Stimulated activated naive CD8-positive, alpha-beta T cell treated with anti-CD3 and anti-CD28 coated beads, Interleukin-15, amount 100 ng/mL, for 72 hours (primary cell): ENCODE measurements around the gene DEFB125.
"Not testable (repeated sequence)": the region's sequence is repeated elsewhere in the genome, so short reads cannot be mapped to it uniquely, and the experiment has no call there.

ENCODE experiments used
- ATAC-seq: fragments of 150-1000 bp; cut with Tn5 transposase; 2 replicates; pipeline ENCODE4 v1.10.0; 2021; ENCODE audit warnings: mild to moderate bottlenecking, moderate library complexity
- DNase-seq, 2 donors: peaks; one replicate each; pipeline ENCODE4 v3.0.0; 2021 to 2022
- H3K27ac Mint-ChIP-seq, 2 donors: one replicate each; pipeline ENCODE4 v1.8.0; 2022; ENCODE audit warnings: mild to moderate bottlenecking in 2 of 2, mixed read lengths in 2 of 2, moderate library complexity in 2 of 2
- H3K27me3 Mint-ChIP-seq: one replicate; pipeline ENCODE4 v1.8.0; 2022; ENCODE audit warnings: mixed read lengths
- H3K4me1 Mint-ChIP-seq: one replicate; pipeline ENCODE4 v1.8.0; 2022; ENCODE audit warnings: mild to moderate bottlenecking, mixed read lengths
- H3K4me3 Mint-ChIP-seq, 2 donors: one replicate each; pipeline ENCODE4 v1.8.0; 2022; ENCODE audit warnings: mild to moderate bottlenecking in 2 of 2, mixed read lengths in 2 of 2, moderate library complexity in 1 of 2
- H3K9me3 Mint-ChIP-seq, 2 donors: one replicate each; pipeline ENCODE4 v1.8.0; 2022; ENCODE audit warnings: mixed read lengths in 2 of 2

The DEFB125 gene

DNA sequence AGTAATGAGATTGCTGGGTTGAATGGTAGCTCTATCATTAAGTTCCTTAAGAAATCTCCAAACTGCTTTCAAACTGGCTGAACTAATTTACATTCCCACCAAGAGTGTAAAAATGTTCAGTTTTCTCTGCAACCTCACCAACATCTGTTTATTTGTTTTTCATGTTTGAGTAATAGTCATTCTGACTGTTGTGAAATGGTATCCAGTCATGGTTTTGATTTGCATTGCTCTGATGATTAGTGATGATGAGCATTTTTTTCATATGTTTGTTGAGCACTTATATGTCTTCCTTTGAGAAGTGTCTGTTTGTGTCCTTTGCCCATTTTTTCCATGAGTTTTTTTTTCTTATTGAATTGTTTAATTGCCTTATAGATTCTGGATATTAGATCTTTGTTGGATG, 24.9 kb downstream of the DEFB125 start:
- Mint-ChIP-seq H3K4me1 (no peaks in the 10 kb centered on the region), H3K9me3 (peaks cover 11 to 14% of the 10 kb centered on the region in 2 donors), H3K27me3 (peaks cover 48% of the 10 kb centered on the region), H3K27ac (no peak overlapping the region), H3K4me3 (no peak overlapping the region)
- DNase-seq (no peak), ATAC-seq (no peak)

DNA sequence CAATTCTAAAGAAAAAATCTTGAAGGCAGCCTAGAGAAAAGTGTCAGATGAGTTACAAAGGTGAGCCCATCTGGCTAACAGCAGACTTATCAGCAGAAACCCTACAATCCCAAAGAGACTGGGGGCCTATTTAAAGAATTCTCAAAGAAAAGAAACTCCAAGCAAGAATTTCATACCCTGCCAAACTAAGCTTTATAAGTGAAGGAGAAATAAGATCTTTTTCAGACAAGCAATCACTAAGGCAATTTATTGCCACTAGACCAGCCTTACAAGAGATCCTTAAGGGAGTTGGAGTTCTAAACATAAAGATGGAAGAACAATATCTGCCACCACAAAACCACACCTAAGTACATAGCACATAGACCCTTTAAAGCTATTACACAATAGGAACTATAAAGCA, 30.0 kb downstream of the DEFB125 start:
- ATAC-seq: no peak
- Mint-ChIP-seq H3K9me3 (peaks cover 11 to 22% of the 10 kb centered on the region in 2 donors), H3K4me1 (no peaks in the 10 kb centered on the region), H3K4me3 (no peak overlapping the region), H3K27me3 (peaks cover 50% of the 10 kb centered on the region), H3K27ac (no peak overlapping the region)
- DNase-seq: no peak

DNA sequence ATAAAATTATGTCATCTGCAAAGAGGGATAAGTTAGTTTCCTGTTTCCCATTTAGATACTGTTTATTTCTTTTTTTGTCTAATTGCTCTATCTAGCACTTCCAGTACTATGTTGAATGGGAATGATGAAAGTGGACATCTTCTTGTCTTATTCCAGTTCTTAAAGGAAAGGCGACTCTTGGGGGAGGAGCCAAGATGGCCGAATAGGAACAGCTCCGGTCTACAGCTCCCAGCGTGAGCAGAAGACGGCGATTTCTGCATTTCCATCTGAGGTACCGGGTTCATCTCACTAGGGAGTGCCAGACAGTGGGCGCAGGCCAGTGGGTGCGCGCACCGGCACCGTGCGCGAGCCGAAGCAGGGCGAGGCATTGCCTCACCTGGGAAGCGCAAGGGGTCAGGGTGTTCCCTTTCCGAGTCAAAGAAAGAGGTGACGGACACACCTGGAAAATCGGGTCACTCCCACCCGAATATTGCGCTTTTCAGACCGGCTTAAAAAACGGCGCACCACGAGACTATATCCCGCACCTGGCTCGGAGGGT, 42.4 kb downstream of the DEFB125 start:
- not testable (repeated sequence) for DNase-seq, ATAC-seq, H3K27ac Mint-ChIP-seq, H3K4me3 Mint-ChIP-seq, H3K9me3 Mint-ChIP-seq, H3K4me1 Mint-ChIP-seq
- peaks cover 29% of the 10 kb centered on the region for H3K27me3 Mint-ChIP-seq

DNA sequence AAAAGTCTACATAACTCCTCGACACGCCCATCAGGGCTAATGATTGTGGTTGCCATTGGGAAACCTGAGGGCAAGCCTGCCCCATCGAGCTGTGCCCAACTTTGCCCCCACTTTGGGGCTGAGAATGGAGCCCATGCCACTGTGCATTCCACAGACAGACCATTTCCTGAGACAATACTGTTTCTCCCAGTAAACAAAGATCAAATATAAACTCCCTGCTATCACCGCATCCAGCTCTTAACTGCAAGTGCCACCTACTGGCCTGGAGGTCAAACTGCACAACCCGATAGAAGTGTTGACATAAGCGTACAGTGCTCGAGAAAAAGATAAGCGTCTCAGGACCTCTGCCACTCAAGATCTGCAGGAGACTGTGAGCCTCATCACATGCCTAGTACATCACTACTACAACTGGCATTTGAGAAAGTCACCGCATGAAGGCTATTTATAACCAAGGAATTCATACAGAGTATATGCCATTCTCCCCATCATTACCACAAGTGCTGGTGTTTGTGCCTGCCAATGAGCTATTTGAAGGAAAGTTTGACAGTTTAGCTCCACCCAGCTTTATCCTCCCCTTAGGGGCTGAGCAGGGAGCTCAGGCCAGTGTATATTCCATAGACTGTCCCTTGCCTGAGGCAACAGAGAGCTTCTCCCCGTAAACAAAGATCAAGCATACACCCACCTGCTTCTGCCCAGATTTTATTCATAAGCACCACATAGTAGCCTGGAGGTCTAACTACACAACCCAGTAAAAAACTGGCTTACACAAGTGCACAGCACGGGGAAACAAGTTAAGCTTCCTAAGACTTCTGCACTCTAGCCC, 50.4 kb downstream of the DEFB125 start:
- no peaks in the 10 kb centered on the region for H3K4me1 Mint-ChIP-seq
- H3K27ac Mint-ChIP-seq: no peak overlapping the region
- ATAC-seq (no peak), DNase-seq (peak; percentile 3 to 27)
- H3K9me3 Mint-ChIP-seq: peaks cover 0 to 11% of the 10 kb centered on the region in 2 donors
- H3K4me3 Mint-ChIP-seq: no peak overlapping the region
- peaks cover 45% of the 10 kb centered on the region for H3K27me3 Mint-ChIP-seq

DNA sequence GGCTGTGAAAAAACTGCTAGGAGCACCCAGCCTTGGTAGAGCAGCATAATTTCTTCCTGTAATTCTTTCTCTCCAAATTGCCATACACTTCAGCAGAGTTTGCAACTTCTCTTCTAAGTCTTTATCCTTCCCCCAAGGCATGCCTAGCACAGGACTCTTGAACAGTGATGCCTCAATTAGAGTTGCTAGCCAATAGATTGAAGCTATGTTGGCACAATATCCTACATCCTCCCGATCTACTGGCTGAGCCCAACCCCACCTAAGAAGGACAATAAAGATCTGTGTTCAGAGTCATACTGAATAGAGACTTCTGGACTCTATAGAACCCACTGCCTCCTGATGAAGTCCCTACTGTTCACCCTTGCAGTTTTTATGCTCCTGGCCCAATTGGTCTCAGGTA, 54.8 kb downstream of the DEFB125 start, which contains the start of gene DEFB126:
TSS of gene DEFB126 (plus strand) at position 301 of the 400 bp plus-strand sequence. CDS start at position 340, 39 bp downstream.
- peaks cover 64% of the 10 kb centered on the region for H3K27me3 Mint-ChIP-seq
- ATAC-seq (no peak), DNase-seq (no peak)
- H3K4me3 Mint-ChIP-seq: no peak within 1 kb of the TSS
- H3K9me3 Mint-ChIP-seq: no peaks in the 10 kb centered on the region
- no peaks in the 10 kb centered on the region for H3K4me1 Mint-ChIP-seq
- no peak within 1 kb of the TSS for H3K27ac Mint-ChIP-seq

DNA sequence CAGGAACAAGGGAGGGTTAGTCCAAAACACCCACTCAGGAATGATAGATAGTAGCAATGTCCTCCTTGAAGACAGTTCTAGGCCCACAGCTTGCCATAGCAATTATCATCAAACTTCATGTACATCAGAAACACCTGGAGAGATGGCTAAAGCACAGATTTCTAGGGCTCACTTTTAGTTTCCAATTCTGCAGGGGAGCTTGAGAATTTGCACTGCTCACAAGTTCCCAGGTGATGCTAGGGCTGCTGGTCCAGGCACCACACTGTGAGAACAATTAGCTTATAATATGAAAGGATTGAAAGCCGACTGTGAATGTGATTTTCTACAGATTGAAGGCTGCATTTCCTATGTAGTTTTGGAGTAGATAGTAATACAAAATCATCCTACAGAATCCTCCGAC, 58.4 kb downstream of the DEFB125 start:
- no peak overlapping the region for H3K4me3 Mint-ChIP-seq
- no peak overlapping the region for H3K27ac Mint-ChIP-seq
- H3K27me3 Mint-ChIP-seq: peaks cover 43% of the 10 kb centered on the region
- ATAC-seq: no peak
- DNase-seq: no peak
- H3K4me1 Mint-ChIP-seq: no peaks in the 10 kb centered on the region
- H3K9me3 Mint-ChIP-seq: no peaks in the 10 kb centered on the region
